ENCODE measurements around the gene SAT2.

DNA sequence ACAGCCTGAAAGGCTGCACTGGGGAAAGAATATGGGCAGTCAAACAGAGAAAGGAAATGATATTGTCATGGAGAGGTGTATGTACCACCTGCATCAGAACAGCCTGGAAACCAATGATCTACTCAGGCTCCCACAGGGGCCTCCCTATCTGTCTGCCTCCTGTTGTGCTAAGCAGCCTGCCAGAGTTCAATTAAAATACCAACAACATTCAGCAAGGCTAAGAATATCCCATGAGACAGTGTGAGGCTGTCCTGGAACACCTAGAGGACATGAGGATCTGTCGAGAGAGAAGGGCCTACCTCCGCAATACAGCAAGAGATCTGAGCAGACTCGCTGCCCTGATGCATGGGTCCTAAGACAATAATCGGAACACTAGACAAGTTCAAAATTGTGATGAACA lies 21.3 kb downstream of the SAT2 start:
- TF ChIP-seq POLR2A (IDR thresholded peaks at IDR 0.05; ENCODE audit: low read depth, low read length) (no peak), TAF1 (IDR thresholded peaks at IDR 0.05; ENCODE audit: borderline replicate concordance, low read depth, low read length) (no peak)

Data from GM12892 (cell line).